H7 (cell line): ENCODE results near the gene TMEM131. TPM values are rescaled to one million over a fixed set of nuclear protein-coding genes. Genes with fewer than 3 reads are reported as not detected.
"Not testable (repeated sequence)": the region's sequence is repeated elsewhere in the genome, so short reads cannot be mapped to it uniquely, and the experiment has no call there.

Source experiments
- DNase-seq: peaks from one replicate; pipeline ENCODE4 v3.0.0; 2012
- H3K27me3 ChIP-seq: 2 replicates; pipeline ENCODE4 v1.6.0; 2011; ENCODE audit warnings: mild to moderate bottlenecking, low read length; ENCODE audit not compliant: control insufficient read depth, insufficient read depth
- H3K36me3 ChIP-seq: replicated peaks from 2 replicates; pipeline ENCODE4 v1.5.1; 2011; ENCODE audit warnings: low read length; ENCODE audit not compliant: control insufficient read depth, insufficient read depth
- H3K4me3 ChIP-seq: 2 replicates; pipeline ENCODE4 v1.5.1; 2011; ENCODE audit warnings: low read depth, mild to moderate bottlenecking, control low read depth, low read length, moderate library complexity; ENCODE audit not compliant: insufficient read depth
- total RNA-seq: library from RNA; depleted of rRNA; stranded (reverse); fragments of >200 nt; shearing (Covaris generic); gene quantifications from 2 replicates; pipeline ENCODE4 v1.2.3, GENCODE V29; 2014; rRNA removed

TMEM131 gene, protein sequence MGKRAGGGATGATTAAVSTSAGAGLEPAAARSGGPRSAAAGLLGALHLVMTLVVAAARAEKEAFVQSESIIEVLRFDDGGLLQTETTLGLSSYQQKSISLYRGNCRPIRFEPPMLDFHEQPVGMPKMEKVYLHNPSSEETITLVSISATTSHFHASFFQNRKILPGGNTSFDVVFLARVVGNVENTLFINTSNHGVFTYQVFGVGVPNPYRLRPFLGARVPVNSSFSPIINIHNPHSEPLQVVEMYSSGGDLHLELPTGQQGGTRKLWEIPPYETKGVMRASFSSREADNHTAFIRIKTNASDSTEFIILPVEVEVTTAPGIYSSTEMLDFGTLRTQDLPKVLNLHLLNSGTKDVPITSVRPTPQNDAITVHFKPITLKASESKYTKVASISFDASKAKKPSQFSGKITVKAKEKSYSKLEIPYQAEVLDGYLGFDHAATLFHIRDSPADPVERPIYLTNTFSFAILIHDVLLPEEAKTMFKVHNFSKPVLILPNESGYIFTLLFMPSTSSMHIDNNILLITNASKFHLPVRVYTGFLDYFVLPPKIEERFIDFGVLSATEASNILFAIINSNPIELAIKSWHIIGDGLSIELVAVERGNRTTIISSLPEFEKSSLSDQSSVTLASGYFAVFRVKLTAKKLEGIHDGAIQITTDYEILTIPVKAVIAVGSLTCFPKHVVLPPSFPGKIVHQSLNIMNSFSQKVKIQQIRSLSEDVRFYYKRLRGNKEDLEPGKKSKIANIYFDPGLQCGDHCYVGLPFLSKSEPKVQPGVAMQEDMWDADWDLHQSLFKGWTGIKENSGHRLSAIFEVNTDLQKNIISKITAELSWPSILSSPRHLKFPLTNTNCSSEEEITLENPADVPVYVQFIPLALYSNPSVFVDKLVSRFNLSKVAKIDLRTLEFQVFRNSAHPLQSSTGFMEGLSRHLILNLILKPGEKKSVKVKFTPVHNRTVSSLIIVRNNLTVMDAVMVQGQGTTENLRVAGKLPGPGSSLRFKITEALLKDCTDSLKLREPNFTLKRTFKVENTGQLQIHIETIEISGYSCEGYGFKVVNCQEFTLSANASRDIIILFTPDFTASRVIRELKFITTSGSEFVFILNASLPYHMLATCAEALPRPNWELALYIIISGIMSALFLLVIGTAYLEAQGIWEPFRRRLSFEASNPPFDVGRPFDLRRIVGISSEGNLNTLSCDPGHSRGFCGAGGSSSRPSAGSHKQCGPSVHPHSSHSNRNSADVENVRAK (N-terminal part only)
- 7.4 and 10.0 TPM in 2 replicates for total RNA-seq

DNA sequence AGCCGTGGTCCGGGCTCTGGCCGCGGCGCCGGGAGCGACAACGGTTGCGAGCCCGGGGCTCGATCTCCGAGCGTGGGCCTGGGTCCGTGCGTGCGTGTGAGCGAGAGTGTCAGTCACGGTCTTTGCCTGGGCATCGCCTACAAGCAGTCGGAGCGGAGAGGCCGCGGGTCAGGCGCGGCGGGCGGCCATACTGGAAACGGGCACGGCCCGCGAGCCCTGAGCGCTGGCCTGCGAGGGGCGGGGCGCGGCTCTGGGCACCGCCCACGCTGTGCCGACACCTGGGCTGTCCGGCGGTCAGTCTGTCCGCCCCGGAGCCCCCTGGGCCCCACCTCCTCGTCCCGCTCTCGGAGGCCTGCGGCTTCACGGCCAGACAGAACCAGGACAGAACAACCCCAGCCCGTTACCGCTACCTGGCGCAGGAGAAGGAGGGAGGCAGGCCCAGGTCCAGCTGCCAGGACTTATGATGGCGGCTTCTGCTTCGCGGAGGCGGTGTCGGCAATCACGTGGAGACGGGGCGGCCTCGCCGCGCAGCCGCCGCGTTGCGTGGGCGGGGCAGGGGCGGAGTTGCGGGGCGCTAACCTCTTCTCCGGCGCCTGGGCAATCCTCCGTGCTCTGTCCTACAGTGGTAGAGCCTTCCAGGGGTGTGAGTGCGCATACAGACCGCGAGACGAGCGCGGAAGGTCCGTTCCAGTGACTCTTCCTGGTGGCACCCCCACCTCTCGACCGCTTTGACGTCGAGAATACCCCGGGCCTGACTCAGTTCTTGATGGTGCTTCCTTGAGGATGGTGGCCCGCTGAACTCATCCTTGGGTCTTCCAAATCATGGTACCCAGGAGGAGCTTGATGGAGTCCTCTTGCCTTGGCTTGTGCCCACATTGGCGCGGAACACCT, at the start of gene TMEM131:
TSS of gene TMEM131 (minus strand) at position 215 of the 891 bp plus-strand sequence. CDS start 286 bp downstream, outside the sequence.
- H3K36me3 ChIP-seq: no peaks in the 10 kb centered on the region
- H3K4me3 ChIP-seq: peak within 1 kb of the TSS; percentile 70
- peak; percentile 95 for DNase-seq
- H3K27me3 ChIP-seq: no peaks in the 10 kb centered on the region

DNA sequence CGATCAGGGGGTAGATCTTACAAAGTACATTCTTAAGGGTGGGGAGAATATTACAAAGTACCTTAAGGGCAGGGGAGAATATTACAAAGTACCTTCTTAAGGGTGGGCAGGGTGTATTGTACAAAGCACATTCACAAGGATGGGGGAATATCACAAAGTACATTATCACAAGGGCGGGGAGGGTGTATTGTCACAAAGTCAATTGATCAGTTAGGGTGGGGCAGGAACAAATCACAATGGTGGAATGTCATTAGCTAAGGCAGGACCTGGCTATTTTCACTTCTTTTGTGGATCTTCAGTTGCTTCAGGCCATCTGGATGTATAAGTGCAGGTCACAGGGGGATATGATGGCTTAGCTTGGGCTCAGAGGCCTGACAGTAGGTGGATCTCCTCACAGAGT, 49.0 kb upstream of the TMEM131 start:
- H3K4me3 ChIP-seq, H3K36me3 ChIP-seq, H3K27me3 ChIP-seq, DNase-seq: not testable (repeated sequence)

DNA sequence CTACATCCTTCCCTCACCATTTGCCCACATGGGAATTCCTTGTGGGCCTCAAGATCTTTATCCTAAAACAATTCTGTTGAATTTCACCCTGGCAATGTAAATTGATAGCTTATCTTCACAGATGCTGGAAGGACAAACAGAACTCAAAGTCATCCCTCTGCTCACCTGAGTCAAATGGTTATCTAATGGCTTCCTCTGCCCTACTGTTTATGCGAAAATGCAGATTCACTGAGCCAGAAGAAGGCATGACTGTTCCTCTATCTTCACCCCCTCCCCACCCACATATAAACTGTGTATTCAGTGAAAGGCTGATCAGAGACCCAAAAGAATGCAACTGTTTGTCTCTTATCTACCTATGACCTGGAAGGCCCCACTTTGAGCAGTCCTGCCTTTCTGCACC, 47.4 kb upstream of the TMEM131 start:
- Histone ChIP-seq H3K27me3 (no peaks in the 10 kb centered on the region), H3K36me3 (no peaks in the 10 kb centered on the region), H3K4me3 (no peak overlapping the region)
- no peak for DNase-seq

DNA sequence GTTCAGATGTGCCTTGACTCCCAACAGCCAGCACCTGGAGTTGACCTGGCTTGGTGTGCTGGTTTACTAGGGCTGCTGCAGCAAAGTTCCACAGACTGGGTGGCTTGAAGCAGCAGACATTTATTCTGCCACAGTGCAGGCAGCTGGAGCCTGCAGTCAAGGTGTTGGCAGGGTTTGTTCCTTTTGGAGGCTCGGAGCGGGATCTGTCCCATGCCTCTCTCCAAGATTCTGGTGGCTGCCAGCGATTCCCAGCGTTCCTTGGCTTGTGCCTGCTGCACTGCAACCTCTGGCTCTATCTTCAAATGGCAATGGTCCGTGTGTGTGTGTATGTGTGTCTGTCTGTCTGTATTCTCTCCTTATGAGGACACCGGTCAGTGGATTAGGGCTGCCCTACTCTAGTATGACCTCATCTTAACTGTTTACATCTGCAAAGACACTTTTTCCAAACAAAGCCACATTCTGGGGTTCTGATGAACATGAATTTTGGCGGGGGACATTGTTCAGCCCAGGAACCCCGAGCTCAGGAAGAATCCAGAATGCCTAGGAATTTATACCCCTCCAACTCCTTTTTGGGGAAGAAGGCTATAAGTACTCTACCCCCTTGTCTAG, 44.7 kb upstream of the TMEM131 start:
- no peaks in the 10 kb centered on the region for H3K27me3 ChIP-seq
- no peak for DNase-seq
- H3K36me3 ChIP-seq: no peaks in the 10 kb centered on the region
- no peak overlapping the region for H3K4me3 ChIP-seq

DNA sequence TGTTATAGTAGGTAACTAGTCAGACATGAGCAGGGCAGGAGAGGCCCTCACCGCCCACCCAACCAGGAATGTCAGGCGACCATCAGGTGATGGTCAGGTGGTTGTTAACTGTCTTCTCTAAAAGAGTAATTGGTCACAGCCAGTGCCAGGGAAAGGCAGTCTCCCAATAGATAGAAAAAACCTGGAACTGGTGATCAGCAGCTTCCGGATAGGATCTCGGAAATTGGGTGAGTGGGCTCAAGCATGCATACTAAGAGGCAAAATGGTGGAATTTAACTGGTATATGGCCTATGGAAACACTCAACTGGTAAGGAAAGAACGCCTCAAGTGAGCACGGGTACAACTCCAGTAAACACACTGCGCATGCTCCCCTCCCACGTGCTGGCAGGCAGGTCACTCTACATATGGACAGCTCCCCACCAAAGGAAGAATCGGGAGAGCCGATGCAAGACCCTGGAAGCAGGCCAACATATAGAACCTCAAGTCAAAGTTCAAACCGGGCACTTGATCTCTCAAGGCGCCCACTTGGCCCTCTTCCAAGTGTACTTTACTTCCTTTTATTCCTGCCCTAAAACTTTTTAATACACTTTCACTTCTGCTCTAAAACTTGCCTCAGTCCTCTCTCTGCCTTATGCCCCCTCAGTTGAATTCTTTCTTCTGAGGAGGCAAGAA, 43.5 kb upstream of the TMEM131 start:
- H3K4me3 ChIP-seq: no peak overlapping the region
- H3K36me3 ChIP-seq: no peaks in the 10 kb centered on the region
- DNase-seq: no peak
- no peaks in the 10 kb centered on the region for H3K27me3 ChIP-seq

DNA sequence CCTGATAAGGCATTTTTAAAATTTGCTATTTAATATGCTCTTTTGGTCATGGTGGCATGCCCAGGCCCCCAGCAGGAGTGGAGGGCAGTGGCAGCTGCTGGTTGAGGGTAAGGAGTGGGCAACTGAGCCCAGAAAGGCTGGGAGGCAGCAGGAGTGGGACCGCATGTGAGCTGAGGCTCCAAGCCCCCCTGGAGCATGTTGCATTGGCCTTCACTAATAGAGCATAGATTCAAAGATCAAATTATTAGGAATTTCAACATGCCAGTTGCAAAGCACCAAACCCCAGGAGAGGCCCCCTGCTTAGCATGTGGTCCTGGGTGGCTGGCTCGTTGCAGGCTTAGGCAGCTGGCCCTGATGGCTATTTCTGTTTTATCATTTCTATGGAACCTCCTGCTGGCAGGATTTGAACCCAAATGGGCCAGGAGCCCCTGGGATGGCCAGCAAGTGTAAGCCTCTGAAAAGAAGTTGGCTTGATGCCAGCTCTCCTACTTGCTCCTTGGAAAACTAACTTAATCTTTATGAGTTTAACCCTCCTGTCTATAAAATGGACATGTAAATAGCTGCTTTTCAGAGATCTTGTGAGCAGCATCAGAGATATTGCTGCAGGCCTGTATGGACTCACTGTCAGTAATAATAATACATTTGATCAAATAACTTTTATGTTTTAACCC, 42.1 kb upstream of the TMEM131 start:
- H3K27me3 ChIP-seq: no peaks in the 10 kb centered on the region
- no peaks in the 10 kb centered on the region for H3K36me3 ChIP-seq
- no peak overlapping the region for H3K4me3 ChIP-seq
- DNase-seq: peak; percentile 32

DNA sequence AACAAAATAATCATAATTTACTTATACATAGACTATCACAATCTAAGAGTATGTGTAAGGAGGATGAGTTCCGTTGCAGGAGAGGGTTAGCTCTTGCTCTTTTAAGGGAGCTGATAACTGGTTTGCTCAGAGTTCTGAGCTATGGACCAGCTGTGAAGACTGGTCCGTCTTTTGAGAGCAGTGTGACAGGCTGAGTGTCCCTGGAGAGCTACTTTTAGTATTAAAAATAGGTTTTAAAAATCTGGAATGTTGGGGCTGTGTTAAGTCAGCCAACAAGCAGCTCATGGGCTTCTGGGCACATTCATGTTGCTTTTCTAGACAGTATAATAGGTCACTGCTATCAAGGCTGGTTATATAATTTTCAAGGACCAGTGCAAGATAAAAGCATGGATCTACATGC, 41.5 kb upstream of the TMEM131 start:
- H3K4me3 ChIP-seq: no peak overlapping the region
- H3K36me3 ChIP-seq: no peaks in the 10 kb centered on the region
- DNase-seq: no peak
- no peaks in the 10 kb centered on the region for H3K27me3 ChIP-seq

DNA sequence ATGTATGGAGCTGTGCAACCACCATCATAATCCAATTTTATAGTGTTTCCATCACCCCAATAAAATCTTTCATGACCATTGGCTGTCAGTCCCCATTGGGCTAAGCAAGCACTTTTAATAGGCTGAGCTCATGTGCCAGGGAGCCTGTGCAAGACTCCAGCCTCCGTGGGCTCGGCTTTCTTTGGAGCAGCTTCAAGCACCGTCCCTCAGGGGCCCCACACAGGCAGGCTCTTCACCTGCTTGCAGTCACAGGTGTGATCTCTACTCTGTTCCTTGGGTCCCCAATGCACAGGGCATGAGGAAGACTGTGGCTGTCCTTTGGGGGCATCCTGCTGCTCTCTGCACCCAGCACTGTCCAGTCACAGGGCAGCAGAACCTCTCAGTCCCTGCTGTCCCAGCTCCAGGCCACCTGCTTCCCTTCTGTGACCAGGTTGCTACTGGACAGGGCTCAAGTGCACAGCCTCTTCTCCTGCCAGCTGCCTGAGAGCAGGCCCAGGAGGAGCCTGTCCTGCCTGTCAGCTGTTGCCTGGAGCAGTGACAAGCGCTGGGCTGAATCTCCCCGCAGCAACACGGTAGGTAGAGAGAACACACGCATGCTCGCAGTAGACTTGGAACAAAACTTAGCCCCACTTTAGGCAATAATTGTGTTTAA, 40.7 kb upstream of the TMEM131 start:
- H3K4me3 ChIP-seq: no peak overlapping the region
- no peak for DNase-seq
- no peaks in the 10 kb centered on the region for H3K36me3 ChIP-seq
- no peaks in the 10 kb centered on the region for H3K27me3 ChIP-seq

DNA sequence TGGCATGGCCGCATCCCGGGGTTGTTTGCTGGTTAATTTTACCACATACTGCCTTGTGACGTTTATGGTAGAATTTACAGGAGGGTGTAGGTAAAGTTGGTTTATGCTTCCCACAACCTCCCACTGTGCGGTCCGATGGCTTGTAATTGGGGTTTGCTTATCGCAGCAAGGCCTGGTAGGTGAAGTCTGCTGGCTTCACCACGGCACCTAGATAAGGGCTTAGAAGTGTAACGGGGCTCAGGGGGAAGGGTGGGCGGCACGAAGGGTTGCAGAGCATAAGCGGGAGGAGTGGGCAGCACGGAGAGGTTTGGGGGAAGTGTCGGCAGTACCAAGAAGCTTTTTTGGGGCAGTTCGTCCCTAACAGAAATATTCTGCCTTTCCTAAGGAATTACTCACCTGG, 39.0 kb upstream of the TMEM131 start:
- Histone ChIP-seq H3K27me3 (no peaks in the 10 kb centered on the region), H3K36me3 (no peaks in the 10 kb centered on the region), H3K4me3 (no peak overlapping the region)
- DNase-seq: no peak

DNA sequence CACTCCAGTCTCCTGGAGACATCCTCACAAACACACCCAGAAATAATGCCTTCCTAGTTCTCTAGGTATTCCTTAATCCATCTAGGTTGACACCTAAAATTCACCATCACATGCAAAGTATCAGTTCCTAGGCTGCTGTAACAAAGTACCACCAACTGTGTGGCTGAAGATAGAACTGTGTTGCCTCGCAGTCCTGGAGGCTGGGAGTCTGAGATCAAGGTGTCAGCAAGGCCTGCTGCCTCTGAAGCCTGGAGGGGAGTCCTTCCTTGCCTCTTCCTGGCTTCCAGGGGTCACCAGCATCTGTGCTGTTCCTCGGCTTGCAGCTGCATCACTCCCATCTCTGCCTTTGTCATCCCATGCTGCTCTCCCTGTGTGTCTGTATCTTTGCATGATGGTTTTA, 36.3 kb upstream of the TMEM131 start:
- H3K27me3 ChIP-seq: no peaks in the 10 kb centered on the region
- H3K36me3 ChIP-seq: no peaks in the 10 kb centered on the region
- DNase-seq: no peak
- no peak overlapping the region for H3K4me3 ChIP-seq

DNA sequence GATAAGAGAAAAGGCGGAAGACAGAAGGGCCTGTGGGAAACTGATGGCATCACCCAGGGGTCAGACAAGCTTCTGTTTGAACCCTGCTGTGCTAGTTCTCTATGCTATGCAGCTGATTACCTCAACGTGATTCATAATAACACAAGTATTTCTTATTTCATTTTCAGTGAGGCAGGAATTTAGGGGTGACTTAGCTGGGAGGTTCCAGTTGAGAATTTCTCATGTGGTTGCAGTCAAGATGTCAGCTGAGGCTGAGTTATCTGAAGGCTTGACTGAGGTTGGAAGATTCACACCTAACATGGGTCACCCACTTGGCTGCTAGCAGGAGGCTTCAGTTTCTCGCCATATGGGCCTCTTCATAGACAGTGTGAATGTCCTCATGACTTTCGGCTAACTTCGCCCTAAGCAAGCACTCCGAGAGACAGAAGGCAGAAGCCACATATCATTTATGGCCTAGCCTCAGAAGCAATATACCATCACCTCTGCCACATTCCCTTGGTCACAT, 34.0 kb upstream of the TMEM131 start:
- no peaks in the 10 kb centered on the region for H3K36me3 ChIP-seq
- H3K27me3 ChIP-seq: no peaks in the 10 kb centered on the region
- no peak for DNase-seq
- no peak overlapping the region for H3K4me3 ChIP-seq
